ENCODE data around the gene CWC27.
"Not testable (repeated sequence)": the region's sequence is repeated elsewhere in the genome, so short reads cannot be mapped to it uniquely, and the experiment has no call there.

Gene CWC27

DNA sequence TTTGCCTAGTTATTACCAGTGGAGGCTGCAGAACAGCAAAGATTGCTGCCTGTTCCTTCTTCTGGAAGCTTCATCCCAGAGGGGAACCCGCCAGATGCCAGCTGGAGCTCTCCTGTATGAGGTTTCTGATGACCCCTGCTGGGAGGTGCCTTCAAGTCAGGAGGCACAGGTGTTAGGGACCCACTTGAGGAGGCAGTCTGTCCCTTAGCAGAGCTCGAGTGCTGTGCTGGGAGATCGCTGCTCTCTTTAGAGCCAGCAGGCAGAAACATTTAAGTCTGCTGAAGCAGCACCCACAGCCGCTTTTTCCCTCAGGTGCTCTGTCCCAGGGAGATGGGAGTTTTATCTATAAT, 170.7 kb downstream of the CWC27 start:
- DNase-seq: not testable (repeated sequence)

DNA sequence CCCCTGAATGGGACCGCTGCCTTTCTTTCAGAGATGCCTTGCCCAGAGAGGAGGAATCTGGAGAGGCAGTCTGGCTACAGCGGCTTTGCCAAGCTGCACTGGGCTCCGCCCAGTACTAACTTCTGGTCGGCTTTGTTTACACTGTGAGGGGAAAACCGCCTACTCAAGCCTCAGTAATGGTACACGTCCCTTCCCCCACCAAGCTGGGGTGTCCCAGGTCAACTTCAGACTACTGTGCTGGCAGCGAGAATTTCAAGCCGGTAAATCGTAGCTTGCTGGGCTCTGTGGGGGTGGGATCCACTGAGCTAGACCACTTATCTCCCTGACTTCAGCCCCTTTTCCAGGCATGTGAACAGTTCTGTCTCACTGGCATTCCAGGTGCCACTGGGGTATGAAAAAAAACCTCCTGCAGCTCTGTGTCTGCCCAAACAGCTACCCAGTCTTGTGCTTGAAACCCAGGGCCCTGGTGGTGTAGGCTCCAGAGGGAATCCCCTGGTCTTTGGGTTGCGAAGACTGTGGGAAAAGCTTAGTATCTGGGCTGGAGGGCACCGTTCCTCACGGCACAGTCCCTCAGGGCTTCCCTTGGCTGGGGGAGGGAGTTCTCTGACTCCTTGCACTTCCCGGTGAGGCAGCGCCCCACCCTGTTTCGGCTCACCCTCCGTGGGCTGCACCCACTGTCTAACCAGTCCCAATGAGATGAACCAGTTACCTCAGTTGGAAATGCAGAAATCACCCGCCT, 171.2 kb downstream of the CWC27 start:
- DNase-seq: no peak

DNA sequence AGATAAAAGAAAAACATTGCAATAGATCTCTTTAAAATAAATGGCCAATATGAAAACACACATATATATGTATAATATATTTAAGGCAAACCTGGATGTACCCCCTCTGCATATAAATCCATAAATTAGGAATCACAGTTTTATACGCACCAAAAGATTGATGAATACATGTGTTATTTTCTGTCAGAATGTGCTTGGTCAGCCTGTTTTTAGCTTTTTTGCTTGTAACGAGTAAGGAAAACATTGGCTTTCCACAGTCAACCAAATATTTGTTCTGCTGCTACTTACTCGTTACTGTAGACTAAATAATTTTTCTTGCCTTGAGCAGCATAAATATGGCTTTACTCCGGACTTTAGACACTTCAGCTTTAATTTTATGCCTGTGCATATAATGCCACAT, 173.7 kb downstream of the CWC27 start:
- DNase-seq: no peak

DNA sequence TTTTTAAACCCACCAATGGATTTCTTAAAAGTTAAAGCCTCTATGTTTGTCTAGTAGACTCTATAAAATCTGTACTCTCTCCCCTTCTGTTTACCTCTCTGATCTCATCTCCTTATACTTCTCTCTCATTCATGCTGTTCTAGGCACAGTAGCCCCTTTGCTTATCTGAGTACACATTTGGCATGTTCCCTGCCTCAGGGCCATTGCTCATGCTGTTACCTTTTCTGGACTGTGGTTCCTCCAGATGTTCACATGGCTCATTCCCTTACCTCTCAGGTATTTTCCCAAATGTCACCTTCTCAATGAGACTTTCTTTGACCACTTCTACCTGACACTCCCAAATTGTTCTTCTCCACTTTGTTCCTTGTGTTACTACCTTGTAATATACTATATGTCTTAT, 176.1 kb downstream of the CWC27 start:
- no peak for DNase-seq

DNA sequence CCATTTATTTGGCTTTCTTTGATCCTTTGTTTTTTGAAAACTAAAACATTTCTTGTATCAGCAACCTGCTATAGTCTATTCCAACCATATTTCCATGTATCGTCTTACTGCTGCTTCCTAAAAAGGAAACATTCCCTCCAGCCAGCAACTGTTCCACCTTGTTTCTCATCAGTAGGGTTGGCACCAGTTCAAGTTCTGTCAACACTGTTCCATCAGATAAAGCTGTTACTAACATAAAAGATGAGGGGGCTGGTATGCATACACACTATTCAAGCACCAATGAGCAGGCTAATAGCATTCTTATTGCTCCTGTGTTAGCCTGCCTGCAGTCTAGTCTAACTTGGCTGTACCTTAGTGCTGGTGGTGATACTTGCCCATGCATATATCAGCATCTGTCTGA, 178.3 kb downstream of the CWC27 start:
- DNase-seq: no peak

DNA sequence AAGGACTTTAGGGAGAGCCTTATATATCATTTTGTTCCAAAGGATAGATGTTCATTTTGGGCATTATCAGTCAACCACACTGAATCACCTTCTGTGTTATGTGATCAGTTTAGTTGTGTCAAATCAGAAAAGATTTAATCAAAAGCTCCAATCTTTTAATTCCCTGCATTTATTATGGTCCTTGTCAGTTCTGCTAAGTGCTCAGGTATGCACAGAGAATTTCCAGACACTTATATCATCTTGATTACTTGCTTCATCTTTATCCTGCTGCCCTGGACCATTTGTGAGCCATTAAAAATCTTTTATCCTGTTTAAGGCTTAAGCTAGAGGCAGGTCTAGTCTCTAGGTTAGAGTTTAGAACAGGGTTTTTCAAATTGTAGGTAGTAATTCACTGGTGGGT, 179.1 kb downstream of the CWC27 start:
- DNase-seq: no peak

DNA sequence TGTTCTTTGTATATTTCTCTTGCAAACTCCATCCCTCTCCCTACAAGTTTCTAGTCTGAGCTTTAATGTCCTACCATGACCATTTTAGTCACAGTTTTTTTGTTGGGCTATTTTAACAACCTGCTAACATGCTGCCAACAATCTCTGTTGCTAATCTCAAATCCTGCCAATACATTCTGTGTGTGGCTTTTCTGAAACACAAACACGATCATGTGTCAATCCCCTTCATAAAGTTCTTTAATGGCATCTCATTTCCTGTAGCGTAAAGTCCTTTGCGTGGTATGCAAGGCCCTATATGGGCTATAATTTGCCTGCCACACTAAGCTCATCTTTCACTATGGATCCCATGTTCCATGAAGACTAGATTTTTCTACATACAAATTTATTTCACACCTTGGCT, 180.6 kb downstream of the CWC27 start:
- DNase-seq: no peak

DNA sequence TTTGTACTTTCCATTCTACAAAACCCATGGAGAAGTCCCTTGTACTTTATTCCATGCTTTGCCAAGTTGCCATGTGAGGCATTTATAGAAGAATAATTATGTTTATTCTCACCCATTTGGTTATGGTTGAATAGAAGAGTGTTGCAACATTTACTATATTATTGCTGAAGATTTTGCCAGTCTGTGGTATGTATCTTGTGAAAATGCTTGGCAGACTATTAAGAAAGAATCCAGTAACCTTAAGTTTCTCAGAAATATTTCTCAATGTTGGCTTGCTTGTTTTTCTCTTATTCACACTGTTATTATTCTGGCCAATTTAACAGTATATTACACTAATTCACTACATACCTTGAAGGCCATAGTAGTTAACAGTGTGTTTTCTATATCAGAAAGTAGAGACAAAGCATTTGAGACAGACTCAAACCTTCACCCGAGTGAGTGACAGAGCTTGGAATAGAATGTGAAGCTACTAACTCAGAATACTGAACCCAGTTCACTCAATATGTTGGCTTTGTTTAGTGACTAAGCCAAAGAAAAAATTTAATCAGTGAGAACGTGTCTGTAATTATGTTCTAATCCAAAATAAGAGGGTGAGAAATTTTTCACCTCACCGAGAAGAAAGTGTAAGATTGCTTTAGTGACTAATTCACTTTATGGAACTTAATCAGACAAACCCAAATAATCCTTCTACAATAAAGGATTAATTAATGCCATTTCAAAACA, 184.4 kb downstream of the CWC27 start:
- no peak for DNase-seq

DNA sequence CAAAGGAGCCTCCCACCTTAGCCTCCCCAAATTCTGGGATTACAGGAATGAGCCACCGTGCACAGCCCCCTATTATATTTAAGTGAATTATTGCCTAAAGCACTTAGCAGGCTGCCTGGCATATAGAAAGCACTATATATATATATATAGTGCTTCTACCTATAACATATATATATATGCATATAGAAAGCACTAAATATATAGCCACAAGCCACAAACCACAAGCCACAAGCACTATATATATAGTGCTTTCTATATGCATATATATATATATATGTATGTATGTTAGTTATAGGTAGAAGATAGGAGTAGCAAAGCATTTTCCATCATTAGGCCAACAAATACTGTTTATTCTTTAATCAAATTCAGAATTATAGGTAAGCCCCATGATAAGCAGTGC, 185.8 kb downstream of the CWC27 start:
- DNase-seq: no peak

DNA sequence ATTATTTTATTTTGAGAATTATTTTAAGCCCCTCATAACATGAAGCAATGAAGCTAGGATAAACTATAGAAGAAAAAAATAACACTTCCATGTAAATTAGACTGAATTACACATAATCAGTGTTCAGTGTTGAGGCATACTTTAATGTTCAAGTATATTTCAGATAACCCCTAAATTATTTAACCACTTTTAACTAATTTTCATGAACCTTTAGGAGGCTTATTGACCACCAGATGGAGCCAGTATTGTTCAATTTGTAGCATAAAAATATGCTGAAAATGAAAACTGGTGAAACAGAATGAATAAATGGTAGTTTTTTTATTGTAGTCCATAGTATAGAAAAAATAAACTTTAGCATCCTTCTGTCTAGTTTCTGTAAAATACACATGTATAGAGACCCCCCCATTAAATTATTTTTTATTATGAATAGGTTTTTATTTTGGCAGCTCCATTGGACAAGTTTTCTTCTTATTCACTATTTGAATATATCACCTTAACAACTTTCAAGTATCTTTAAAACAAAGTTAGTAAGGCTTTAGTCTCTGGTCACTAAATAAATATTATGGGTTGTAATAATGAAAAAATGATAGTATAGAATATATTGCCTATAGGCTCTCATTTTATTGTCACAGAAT, 190.1 kb downstream of the CWC27 start:
- DNase-seq: no peak

DNA sequence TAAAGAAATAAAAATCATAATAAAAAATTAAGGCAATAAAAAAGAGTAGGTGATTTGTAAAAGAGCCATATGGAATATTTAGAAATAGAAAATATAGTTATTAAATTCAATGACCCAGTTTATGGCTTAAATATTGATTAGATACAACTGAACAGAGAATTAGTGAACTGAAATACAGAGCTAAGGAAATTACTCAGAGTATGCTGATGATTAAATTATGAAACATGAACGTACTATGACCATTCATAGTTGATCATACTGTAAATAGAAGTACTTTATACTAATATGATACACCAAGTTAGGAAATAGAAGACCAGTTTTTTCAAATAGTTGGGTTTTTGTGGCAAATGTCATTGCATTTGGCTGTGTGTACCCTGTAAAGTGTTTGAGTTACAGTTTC, 194.5 kb downstream of the CWC27 start:
- DNase-seq: no peak

DNA sequence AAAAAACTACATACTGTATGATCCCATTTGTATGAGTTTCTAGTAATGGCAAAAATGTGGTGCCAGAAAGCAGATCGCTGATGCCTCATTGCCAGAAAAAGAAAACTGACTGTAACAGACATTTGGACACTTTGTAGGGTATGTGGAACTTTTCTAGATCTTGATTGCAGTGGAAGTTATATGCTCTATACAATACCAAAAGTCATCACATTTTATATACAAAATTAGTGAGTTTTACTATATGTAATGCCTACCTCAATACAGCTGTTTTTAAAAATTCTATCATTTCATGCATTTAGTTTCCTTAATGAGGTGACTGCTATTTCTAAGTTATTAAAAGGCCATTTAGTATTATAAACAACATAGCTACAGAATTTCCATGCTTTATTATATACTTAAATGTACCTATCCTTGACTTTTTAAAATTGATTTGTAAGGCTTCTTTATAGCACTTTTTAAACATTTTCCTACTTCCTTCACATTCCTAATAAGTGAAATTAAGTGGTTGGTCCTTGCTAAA, 199.9 kb downstream of the CWC27 start:
- no peak for DNase-seq

DNA sequence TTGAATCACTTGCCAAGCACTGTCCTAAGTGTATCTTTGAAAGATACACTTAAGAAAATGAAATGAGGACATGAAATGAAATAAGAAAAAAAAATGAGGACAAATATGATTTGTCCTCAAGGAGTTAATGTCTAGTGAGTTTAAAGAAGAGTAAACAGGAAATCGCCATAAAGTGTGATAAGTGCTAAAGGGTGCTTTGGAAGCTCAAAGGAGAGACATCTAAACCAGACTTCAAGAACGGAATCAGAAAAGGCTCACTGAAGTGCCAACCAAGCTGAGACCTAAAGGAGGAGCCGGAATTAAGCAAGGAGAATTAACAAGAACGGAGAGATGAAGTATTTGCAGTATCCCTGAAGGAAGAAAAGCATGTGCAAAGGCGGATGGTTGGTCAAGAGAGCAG, 200.8 kb downstream of the CWC27 start:
- no peak for DNase-seq

DNA sequence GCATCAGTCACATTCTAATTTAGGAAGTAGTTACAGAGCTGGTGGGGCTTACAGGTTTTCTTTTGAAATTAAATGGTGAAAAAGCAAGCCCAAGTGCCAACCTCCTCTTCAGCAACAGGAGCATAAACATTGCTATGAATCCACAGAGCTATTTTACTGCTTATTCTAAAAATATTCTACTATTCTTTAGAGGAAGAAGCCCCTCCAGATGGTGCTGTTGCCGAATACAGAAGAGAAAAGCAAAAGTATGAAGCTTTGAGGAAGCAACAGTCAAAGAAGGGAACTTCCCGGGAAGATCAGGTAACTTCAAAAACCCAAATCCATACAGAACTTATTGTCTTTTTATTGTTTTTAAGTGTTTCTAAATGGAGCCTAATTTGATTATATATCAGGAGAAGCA, 202.8 kb downstream of the CWC27 start:
- DNase-seq: no peak

DNA sequence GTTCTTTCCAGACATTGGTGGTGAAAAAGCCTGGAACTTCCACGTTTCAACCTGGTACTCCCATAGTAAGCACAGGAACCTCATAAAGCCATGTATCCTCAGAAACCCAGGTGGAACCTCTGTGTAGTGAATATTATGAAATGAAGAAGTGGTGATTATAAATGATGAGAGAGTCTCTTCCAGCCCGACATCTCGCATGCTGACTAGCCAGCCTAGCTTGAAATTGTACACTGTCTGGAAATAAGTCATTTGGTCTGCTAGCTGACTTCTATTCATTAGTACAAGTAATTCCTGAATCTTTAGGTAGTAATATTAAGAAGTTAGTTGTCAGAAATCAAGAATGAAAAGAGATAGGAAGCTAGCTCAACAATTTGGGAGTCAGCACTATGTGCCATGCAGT, 203.3 kb downstream of the CWC27 start:
- DNase-seq: no peak

DNA sequence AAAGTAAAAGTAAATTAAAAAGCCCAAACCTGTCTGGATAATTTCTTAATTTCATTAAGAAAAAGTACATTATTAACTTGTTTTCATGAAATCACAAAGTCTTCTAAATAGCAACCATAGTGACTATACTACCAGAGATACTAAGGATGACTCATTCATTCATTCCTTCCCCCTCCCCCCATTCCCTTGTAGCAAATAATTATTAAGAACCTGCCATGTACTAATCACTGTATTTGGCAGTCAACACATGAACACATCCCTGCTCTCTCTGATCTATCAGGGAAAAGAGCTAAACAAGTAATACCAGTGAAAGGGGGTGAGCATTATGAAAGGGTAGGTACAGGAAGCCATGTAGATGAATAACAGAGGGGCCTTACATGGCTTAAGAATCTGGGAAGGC, 203.9 kb downstream of the CWC27 start:
- DNase-seq: no peak

DNA sequence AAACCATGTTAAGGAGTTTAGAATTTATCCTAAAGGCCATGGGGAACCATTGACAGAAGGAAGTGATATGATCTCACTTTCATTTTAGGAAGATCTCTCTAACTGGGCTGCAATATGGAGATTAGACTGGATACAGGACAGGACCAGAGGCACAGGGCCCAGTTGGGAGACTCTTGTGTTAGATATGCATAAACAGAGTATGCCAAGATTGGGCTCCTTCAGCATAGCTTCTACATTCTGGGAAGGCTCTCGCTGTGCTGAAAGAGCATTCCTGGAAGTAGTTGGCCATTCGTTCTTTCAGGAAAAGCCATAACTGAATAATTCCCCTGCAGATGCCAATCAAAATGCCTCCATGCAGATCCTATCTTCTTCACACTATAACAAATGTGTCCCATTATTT, 204.5 kb downstream of the CWC27 start:
- DNase-seq: no peak

DNA sequence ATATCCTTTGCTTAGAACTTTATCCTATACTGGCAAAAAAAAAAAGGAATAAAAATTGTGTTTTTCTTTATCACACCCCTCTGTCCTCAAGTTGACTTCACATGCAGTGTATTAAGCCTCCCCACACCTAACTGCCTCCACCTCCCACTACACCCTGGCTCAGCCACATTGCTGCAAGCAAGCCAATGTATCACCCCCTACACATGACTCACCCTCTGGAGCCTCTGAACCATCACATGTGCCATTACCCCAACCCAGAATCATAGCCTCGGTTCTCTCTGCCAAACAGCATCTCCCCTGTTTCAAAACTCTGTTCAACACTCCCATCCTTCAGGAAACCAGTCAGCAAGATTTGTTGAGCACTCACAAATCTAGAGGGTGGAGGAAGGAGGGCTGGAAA, 209.0 kb downstream of the CWC27 start:
- no peak for DNase-seq

DNA sequence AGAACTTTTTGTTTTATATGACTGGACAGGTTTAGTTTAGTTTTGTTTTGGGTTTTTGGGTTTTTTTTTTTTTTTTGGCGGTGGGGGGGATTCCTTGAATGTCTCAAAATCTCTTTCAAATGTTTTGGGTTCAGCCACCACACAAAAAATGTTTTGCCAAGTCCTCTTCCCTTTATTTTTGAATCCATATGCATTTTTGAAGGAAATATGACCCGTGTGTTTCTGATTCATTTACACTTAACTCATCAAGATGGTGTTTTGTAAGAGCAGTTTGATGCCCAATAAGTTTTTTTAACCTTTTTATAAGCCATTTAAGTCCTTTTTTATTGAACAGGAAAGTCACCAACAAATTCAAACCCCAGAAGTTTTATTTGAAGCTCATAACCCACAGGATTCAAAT, 209.8 kb downstream of the CWC27 start:
- no peak for DNase-seq

DNA sequence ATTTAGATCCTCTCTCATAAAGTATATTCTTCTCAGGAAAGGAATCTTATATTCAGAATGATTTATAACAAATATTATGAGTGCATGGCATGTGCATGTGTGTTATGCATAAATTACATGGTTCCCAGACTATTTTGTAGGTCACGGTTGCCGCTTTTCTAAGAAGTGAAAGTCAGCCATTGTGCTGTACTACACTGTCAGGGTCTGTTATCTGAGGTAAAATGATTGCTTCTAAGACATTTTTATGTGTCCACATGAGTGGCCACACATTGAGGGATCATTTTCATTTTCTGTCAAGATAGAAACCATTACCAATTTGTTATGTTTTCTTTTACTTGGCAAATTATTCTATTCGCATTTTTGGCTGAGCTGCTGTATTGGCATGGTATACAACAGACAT, 210.8 kb downstream of the CWC27 start:
- no peak for DNase-seq

DNA sequence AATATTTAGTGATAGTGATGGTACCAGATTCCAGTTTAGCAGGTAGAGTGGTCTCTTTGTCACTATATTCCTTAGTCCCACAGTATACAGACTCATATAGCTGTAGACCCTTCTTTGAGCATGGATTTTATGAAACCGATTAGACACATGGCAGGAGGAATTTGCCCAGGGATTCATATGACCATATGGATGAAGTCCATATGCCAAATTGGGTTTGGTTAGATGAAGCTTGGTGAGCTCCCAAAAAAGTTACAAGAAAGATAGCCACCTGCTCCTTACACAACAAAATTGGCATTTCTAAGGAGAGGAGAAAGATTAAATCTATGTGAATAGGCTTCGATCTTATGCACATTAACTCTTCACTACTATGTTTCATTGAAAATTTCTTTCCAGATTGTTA, 211.4 kb downstream of the CWC27 start:
- no peak for DNase-seq

DNA sequence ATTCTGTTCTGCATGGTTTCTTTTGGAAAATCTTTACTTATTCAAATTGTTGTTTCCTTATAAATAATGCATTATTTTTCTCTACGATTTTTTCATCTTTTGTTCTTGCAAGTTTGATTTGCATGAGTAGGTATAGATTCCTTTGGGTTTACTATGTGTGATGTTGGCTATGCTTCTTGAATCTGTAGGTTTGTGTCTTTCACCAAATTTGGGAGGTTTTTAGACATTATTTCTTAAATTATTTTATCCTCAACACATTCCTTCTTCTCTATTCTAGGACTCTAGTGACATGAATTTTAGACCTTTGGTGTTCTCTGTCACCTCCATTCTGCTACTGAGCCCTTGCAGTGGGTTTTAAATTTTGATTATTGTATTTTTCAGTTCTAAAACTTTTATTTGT, 219.0 kb downstream of the CWC27 start:
- DNase-seq: no peak

DNA sequence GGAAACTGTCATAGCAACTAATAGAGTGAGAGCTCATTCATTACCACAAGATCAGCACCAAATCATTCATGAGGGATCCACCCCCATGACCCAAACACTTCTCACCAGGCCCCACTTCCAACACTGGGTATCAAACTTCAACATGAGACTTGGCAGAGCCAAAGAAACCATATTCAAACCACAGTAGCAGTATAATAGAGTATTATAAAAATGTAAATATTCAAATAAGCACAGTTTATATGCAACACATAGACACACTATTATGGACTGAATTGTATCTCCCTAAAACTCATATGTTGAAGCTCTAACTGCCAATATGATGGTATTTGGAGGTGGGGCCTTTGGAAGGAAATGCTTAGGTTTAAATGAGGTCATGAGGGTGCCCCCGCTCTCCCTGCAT, 240.5 kb downstream of the CWC27 start:
- DNase-seq: no peak

DNA sequence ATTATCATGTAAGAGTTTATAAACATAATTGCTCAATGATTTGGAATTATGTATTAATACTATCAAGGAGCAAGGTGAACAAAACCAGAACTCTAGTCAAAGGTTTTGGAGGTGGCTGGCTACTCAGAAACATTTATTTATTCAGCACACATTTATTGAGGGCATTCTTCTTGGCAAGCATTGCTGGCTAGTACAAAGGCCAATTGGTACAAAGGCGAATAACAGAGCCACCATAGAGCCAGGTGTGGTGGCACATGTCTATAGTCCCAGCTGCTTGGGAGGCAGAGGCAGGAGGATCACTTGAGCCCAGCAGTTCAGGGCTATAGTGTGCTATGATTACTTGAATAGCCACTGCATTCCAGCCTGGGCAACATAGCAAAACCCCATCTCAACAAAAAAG, 242.1 kb downstream of the CWC27 start:
- no peak for DNase-seq

Measured in stimulated activated CD4-positive, alpha-beta T cell treated with anti-CD3 and anti-CD28 coated beads, Interleukin-4, amount 100 ng/mL, for 1 hour (primary cell).